ENCODE results near the gene PDE4B.

Gene PDE4B

GRCh38 chr1:66183400-66183799, 390.7 kb downstream of the PDE4B start:
- Histone ChIP-seq H3K4me3 (ENCODE audit: low read depth, low read length) (no peak overlapping the region), H3K27me3 (replicated peaks) (no peaks in the 10 kb centered on the region), H3K27ac (no peak overlapping the region), H3K36me3 (replicated peaks) (no peaks in the 10 kb centered on the region)
- in situ Hi-C loops (cut with HindIII; ENCODE audit: low pct_ligation_motif_present, low sequenced_read_pairs) = no loop called here
- TF ChIP-seq CTCF (IDR thresholded peaks at IDR 0.05; ENCODE audit: low read depth, low read length, missing control alignments) = no peak
- no peak for DNase-seq

GRCh38 chr1:66197120-66197519, 404.4 kb downstream of the PDE4B start:
- TF ChIP-seq CTCF (IDR thresholded peaks at IDR 0.05; ENCODE audit: low read depth, low read length, missing control alignments) = no peak
- Histone ChIP-seq H3K36me3 (replicated peaks) (no peaks in the 10 kb centered on the region), H3K4me3 (ENCODE audit: low read depth, low read length) (no peak overlapping the region), H3K27me3 (replicated peaks) (no peaks in the 10 kb centered on the region), H3K27ac (no peak overlapping the region)
- in situ Hi-C loops (cut with HindIII; ENCODE audit: low pct_ligation_motif_present, low sequenced_read_pairs) = no loop called here
- DNase-seq = no peak

- Histone ChIP-seq H3K27ac (no peak overlapping the region), H3K4me3 (ENCODE audit: low read depth, low read length) (no peak overlapping the region), H3K36me3 (replicated peaks) (no peaks in the 10 kb centered on the region), H3K27me3 (replicated peaks) (no peaks in the 10 kb centered on the region)
- TF ChIP-seq CTCF (IDR thresholded peaks at IDR 0.05; ENCODE audit: low read depth, low read length, missing control alignments) = no peak
- no peak for DNase-seq
- in situ Hi-C loops (cut with HindIII; ENCODE audit: low pct_ligation_motif_present, low sequenced_read_pairs) = no loop called here
These were observed 405.1 kb downstream of the PDE4B start for GRCh38 chr1:66197785-66198184.

- no peak overlapping the region for H3K27ac ChIP-seq
- no peak for DNase-seq
- TF ChIP-seq CTCF (IDR thresholded peaks at IDR 0.05; ENCODE audit: low read depth, low read length, missing control alignments) = no peak
These were observed 414.0 kb downstream of the PDE4B start for GRCh38 chr1:66206563-66207144.

GRCh38 chr1:66207484-66207883, 414.8 kb downstream of the PDE4B start:
- Histone ChIP-seq H3K4me3 (ENCODE audit: low read depth, low read length) (no peak overlapping the region), H3K27ac (no peak overlapping the region), H3K27me3 (replicated peaks) (no peaks in the 10 kb centered on the region), H3K36me3 (replicated peaks) (no peaks in the 10 kb centered on the region)
- no peak for TF ChIP-seq CTCF (IDR thresholded peaks at IDR 0.05; ENCODE audit: low read depth, low read length, missing control alignments)
- in situ Hi-C loops (cut with HindIII; ENCODE audit: low pct_ligation_motif_present, low sequenced_read_pairs) = no loop called here
- peak; percentile 40 for DNase-seq

More at GRCh38 chr1:66206563-66207144, 414.0 kb downstream of the PDE4B start:
- no peaks in the 10 kb centered on the region for H3K36me3 ChIP-seq (replicated peaks)
- no peaks in the 10 kb centered on the region for H3K27me3 ChIP-seq (replicated peaks)
- H3K4me3 ChIP-seq (ENCODE audit: low read depth, low read length) = no peak overlapping the region
- in situ Hi-C loops (cut with HindIII; ENCODE audit: low pct_ligation_motif_present, low sequenced_read_pairs) = no loop called here

- H3K27ac ChIP-seq = no peak overlapping the region
- TF ChIP-seq CTCF (IDR thresholded peaks at IDR 0.05; ENCODE audit: low read depth, low read length, missing control alignments) = no peak
- DNase-seq = no peak
- in situ Hi-C loops (cut with HindIII; ENCODE audit: low pct_ligation_motif_present, low sequenced_read_pairs) = no loop called here
- no peak overlapping the region for H3K4me3 ChIP-seq (ENCODE audit: low read depth, low read length)
- no peaks in the 10 kb centered on the region for H3K27me3 ChIP-seq (replicated peaks)
- H3K36me3 ChIP-seq (replicated peaks) = no peaks in the 10 kb centered on the region
These were observed 415.9 kb downstream of the PDE4B start for GRCh38 chr1:66208632-66209031.
